ENCODE results near the gene ITPR1. TPM values are rescaled to one million over a fixed set of nuclear protein-coding genes. Genes with fewer than 3 reads are reported as not detected.
"Not testable (repeated sequence)": the region's sequence is repeated elsewhere in the genome, so short reads cannot be mapped to it uniquely, and the experiment has no call there.

The ITPR1 gene
- total and polyA plus RNA-seq, 5 experiments from 2014 or later = 8.3 to 80.4 (median 10.6) TPM

DNA sequence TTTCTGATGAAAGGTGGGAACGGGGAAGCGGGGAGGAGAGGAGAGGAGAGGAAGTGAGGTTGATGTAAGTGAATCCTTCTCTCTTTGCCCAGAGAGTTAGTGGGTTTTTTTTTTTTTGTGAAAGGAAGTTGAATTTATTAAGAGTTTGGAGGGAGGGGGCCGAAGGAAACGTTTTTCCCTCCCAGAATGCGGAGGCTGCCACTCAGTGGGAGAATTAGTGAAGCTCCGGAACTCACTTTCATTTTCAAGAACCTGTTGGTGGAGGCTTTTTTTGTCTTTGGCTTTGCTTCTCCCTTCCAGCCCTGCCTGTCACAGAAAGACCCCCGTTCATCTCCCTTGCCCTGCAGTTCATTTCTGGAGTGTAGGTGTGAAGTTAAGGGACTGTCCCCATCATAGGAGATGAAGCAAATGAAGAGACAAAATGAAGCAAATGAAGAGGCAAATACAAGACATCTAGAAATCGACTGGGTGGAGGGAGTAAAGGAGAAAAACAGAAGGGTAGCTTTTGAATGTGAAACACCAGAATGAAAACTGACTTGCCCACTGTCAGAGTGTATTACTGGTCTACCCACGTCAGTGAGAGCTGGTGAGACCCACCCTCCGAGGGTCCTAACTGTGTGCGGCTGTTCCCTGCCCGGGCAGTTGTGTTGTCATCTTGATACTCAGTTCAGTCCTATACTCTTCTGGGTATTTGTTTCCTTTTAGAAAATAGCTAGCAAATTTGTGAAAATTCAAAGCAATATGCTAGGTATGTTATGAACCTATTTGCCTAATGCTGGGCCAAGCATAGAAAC is 91.5 kb downstream of the ITPR1 start:
- Mint-ChIP-seq H3K36me3 (no peaks in the 10 kb centered on the region), H3K4me3 (peak overlapping the region; percentile 76 to 87 (median 82)), H3K27ac (peak overlapping the region; percentile 76 to 89 (median 87)), H3K9me3 (no peaks in the 10 kb centered on the region), H3K27me3 (no peaks in the 10 kb centered on the region), H3K4me1 (peaks cover 33 to 89% (median 82%) of the 10 kb centered on the region in 4 donors)
- peak; percentile 57 for ATAC-seq
- POLR2A ChIA-PET = interaction anchor here (0.7 to 0.8 kb wide), 4 partner anchors 9 to 1304 kb away, joined by 3 to 4 read pairs (median 3); no protein-coding TSS in a partner anchor
- peak in 2 of 10 donors; percentile 15 to 17 for DNase-seq

DNA sequence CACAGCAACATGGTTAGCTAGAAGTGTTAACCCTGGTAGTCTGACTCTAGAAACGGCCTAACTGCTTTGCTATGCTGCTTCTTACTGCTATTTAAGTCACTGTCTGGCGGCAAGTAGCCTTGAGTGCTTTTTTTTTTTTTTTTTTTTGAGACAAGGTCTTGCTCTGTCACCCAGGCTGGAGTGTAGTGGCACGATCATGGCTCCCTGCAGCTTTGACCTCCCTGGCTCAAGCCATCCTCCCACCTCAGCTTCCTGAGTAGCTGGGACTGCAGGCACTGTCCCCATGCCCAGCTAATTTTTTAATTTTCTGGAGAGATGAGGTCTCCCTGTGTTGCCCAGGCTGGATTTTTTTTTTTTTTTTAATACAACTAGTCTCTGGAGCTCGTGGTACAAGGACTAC is 93.2 kb downstream of the ITPR1 start:
- Mint-ChIP-seq H3K4me1 (peaks cover 39 to 88% (median 82%) of the 10 kb centered on the region in 4 donors), H3K4me3 (peak overlapping the region in 2 of 10 donors; percentile 2 to 30), H3K27ac (peak overlapping the region in 5 of 10 donors; percentile 0 to 72 (median 34)), H3K36me3 (peaks cover 0 to 5% (median 0%) of the 10 kb centered on the region in 3 donors), H3K27me3 (no peaks in the 10 kb centered on the region), H3K9me3 (peaks cover 0 to 4% (median 0%) of the 10 kb centered on the region in 9 donors)
- POLR2A ChIA-PET = no interaction called here
- DNase-seq (no peak), ATAC-seq (no peak)

- POLR2A ChIA-PET = no interaction called here
- DNase-seq = no peak
- Mint-ChIP-seq H3K4me3 (peak overlapping the region in 5 of 10 donors; percentile 1 to 27 (median 6)), H3K4me1 (peaks cover 44 to 86% (median 78%) of the 10 kb centered on the region in 4 donors), H3K27me3 (no peaks in the 10 kb centered on the region), H3K9me3 (peaks cover 0 to 4% (median 0%) of the 10 kb centered on the region in 9 donors), H3K27ac (peak overlapping the region in 4 of 10 donors; percentile 0 to 85 (median 46)), H3K36me3 (peaks cover 0 to 7% (median 5%) of the 10 kb centered on the region in 3 donors)
- ATAC-seq = no peak
Observed at GRCh38 chr3:4587061-4587837, 94.1 kb downstream of the ITPR1 start.

DNA sequence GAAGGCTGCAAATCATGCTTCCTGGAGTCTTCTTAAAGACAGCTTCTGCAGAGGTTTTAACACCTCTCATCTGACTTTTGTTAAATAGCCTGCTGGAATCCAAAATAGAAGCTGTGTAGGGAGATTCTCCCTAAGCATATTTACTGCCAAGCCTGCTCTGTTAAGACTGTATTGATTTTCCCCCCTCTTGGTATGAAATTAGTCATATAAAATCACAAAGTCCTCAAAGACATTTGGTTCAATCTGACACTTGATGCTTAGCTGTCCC is 94.6 kb downstream of the ITPR1 start:
- peaks cover 0 to 7% (median 5%) of the 10 kb centered on the region in 3 donors for H3K36me3 Mint-ChIP-seq
- H3K27me3 Mint-ChIP-seq = no peaks in the 10 kb centered on the region
- peak overlapping the region in 1 of 10 donors; percentile 27 for H3K4me3 Mint-ChIP-seq
- peaks cover 0 to 4% (median 0%) of the 10 kb centered on the region in 9 donors for H3K9me3 Mint-ChIP-seq
- no peak overlapping the region for H3K27ac Mint-ChIP-seq
- DNase-seq (no peak), ATAC-seq (no peak)
- peaks cover 41 to 85% (median 77%) of the 10 kb centered on the region in 4 donors for H3K4me1 Mint-ChIP-seq
- POLR2A ChIA-PET = no interaction called here

- H3K27me3 Mint-ChIP-seq = no peaks in the 10 kb centered on the region
- peak overlapping the region in 5 of 10 donors; percentile 0 to 68 (median 61) for H3K27ac Mint-ChIP-seq
- POLR2A ChIA-PET = no interaction called here
- H3K4me1 Mint-ChIP-seq = peaks cover 45 to 81% (median 77%) of the 10 kb centered on the region in 4 donors
- H3K4me3 Mint-ChIP-seq = no peak overlapping the region
- DNase-seq (no peak), ATAC-seq (no peak)
- H3K36me3 Mint-ChIP-seq = peaks cover 0 to 7% (median 5%) of the 10 kb centered on the region in 3 donors
- H3K9me3 Mint-ChIP-seq = peaks cover 0 to 4% (median 0%) of the 10 kb centered on the region in 9 donors
Observed at GRCh38 chr3:4588466-4588865, 95.3 kb downstream of the ITPR1 start.

- no peak for ATAC-seq
- Mint-ChIP-seq H3K27me3 (no peaks in the 10 kb centered on the region), H3K36me3 (peaks cover 0 to 7% (median 5%) of the 10 kb centered on the region in 3 donors), H3K4me3 (peak overlapping the region in 2 of 10 donors; percentile 3 to 24), H3K4me1 (peaks cover 43 to 78% (median 71%) of the 10 kb centered on the region in 4 donors), H3K9me3 (peaks cover 0 to 4% (median 0%) of the 10 kb centered on the region in 9 donors), H3K27ac (peak overlapping the region in 5 of 10 donors; percentile 4 to 76 (median 25))
- POLR2A ChIA-PET = interaction anchor here (0.7 kb wide), 1 partner anchor 40 kb away, joined by 5 read pairs; no protein-coding TSS in a partner anchor
- DNase-seq = no peak
Observed at GRCh38 chr3:4589475-4590097, 96.4 kb downstream of the ITPR1 start.

DNA sequence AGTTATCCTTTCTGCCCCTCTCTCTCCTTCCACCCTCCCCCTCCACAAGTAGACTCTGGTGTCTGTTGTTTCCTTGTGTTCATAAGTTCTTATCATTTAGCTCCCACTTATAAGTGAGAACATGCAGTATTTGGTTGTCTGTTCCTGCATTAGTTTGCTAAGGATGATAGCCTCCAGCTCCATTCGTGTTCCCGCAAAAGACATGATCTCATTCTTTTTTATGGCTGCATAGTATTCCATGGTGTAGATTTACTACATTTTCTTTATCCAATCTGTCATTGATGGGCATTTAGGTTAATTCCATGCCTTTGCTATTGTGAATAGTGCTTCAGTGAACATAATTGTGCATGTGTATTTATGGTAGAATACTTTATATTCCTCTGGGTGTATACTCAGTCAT is 97.7 kb downstream of the ITPR1 start:
- H3K9me3 Mint-ChIP-seq, DNase-seq, H3K36me3 Mint-ChIP-seq, POLR2A ChIA-PET, H3K4me3 Mint-ChIP-seq, H3K27me3 Mint-ChIP-seq, ATAC-seq: not testable (repeated sequence)
- peak overlapping the region in 1 of 10 donors; percentile 2 for H3K27ac Mint-ChIP-seq
- H3K4me1 Mint-ChIP-seq = peaks cover 43 to 76% (median 68%) of the 10 kb centered on the region in 4 donors

GRCh38 chr3:4591669-4592068 is 98.5 kb downstream of the ITPR1 start:
- Mint-ChIP-seq H3K4me1 (peaks cover 41 to 71% (median 63%) of the 10 kb centered on the region in 4 donors), H3K36me3 (peaks cover 0 to 7% (median 5%) of the 10 kb centered on the region in 3 donors), H3K27me3 (no peaks in the 10 kb centered on the region), H3K4me3 (no peak overlapping the region), H3K27ac (no peak overlapping the region), H3K9me3 (peaks cover 0 to 4% (median 0%) of the 10 kb centered on the region in 9 donors)
- POLR2A ChIA-PET = no interaction called here
- ATAC-seq (no peak), DNase-seq (no peak)

GRCh38 chr3:4593014-4593413 is 99.9 kb downstream of the ITPR1 start:
- DNase-seq = no peak
- H3K27me3 Mint-ChIP-seq = no peaks in the 10 kb centered on the region
- H3K4me1 Mint-ChIP-seq = peaks cover 42 to 68% (median 62%) of the 10 kb centered on the region in 4 donors
- peaks cover 0 to 4% (median 0%) of the 10 kb centered on the region in 9 donors for H3K9me3 Mint-ChIP-seq
- no peak overlapping the region for H3K4me3 Mint-ChIP-seq
- no peak for ATAC-seq
- H3K27ac Mint-ChIP-seq = peak overlapping the region in 1 of 10 donors; percentile 66
- POLR2A ChIA-PET = interaction anchor here (0.6 kb wide), 1 partner anchor 8 kb away, joined by 3 read pairs; no protein-coding TSS in a partner anchor
- H3K36me3 Mint-ChIP-seq = peaks cover 0 to 7% (median 5%) of the 10 kb centered on the region in 3 donors

DNA sequence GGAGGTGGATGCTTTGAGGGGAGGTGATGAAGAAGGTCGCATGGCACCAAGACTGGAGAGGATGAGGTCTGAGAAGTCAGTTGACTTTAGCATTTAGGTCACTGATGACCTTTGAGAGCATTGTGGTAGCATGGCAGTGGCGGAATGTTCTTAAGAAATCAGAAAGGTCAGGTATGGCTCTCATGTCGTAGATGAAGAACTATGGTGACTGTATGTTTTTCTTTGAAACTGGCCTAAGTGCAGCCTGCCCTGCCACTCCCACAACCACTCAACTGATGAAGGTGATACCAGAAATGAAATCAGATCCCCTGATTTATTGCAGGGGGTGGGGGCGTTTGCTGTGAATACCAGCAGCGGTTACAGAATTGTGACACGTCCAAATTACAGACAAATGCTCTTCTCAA is 102.6 kb downstream of the ITPR1 start:
- ATAC-seq = no peak
- peaks cover 0 to 12% (median 3%) of the 10 kb centered on the region in 9 donors for H3K9me3 Mint-ChIP-seq
- H3K4me1 Mint-ChIP-seq = peaks cover 32 to 72% (median 53%) of the 10 kb centered on the region in 4 donors
- H3K27ac Mint-ChIP-seq = no peak overlapping the region
- H3K27me3 Mint-ChIP-seq = no peaks in the 10 kb centered on the region
- DNase-seq = no peak
- peaks cover 0 to 18% (median 7%) of the 10 kb centered on the region in 3 donors for H3K36me3 Mint-ChIP-seq
- H3K4me3 Mint-ChIP-seq = no peak overlapping the region
- POLR2A ChIA-PET = no interaction called here

DNA sequence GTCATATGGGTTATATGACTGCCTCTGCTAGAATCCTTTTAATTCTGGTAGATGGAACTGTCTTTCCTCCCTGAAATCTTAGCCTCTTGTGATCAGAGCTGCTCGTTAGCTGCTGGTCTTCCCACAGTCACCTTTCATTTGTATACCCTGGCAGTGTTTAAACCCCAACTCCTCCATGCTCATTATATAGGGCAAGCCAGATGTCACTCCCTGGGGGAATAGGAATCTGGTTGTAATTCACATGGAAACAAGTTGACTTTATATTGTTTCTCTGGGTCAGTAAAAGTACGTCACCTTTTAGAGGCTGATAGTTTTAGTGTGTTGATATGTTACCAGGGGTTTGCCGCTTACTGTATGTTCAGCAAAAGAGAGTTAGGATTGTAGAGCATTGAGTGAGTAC is 103.5 kb downstream of the ITPR1 start:
- Mint-ChIP-seq H3K36me3 (peaks cover 0 to 20% (median 5%) of the 10 kb centered on the region in 3 donors), H3K4me1 (peaks cover 31 to 72% (median 49%) of the 10 kb centered on the region in 4 donors), H3K4me3 (no peak overlapping the region), H3K27ac (peak overlapping the region in 1 of 10 donors; percentile 41), H3K27me3 (no peaks in the 10 kb centered on the region), H3K9me3 (peaks cover 0 to 16% (median 6%) of the 10 kb centered on the region in 9 donors)
- POLR2A ChIA-PET = no interaction called here
- DNase-seq (no peak), ATAC-seq (no peak)

Data from naive thymus-derived CD8-positive, alpha-beta T cell (primary cell).